Mucosa of rectum (tissue), 2 donors: ENCODE measurements around the gene PTH1R.

Source experiments
- H3K27ac ChIP-seq, 2 donors: one replicate each; pipeline ENCODE4 v1.7.0; 2013; ENCODE audit warnings: inconsistent platforms in 2 of 2, low read depth in 2 of 2, low read length in 2 of 2
- H3K27me3 ChIP-seq, 2 donors: one replicate each; pipeline ENCODE4 v1.7.0; 2013; ENCODE audit warnings: low read length in 2 of 2; ENCODE audit not compliant: control insufficient read depth in 2 of 2, insufficient read depth in 2 of 2
- H3K36me3 ChIP-seq, 2 donors: one replicate each; pipeline ENCODE4 v1.7.0; 2013; ENCODE audit warnings: low read length in 2 of 2; ENCODE audit not compliant: control insufficient read depth in 2 of 2, insufficient read depth in 2 of 2
- H3K4me1 ChIP-seq, 2 donors: one replicate each; pipeline ENCODE4 v1.7.0; 2013; ENCODE audit warnings: low read length in 2 of 2, mild to moderate bottlenecking in 1 of 2; ENCODE audit not compliant: control insufficient read depth in 2 of 2, insufficient read depth in 2 of 2
- H3K4me3 ChIP-seq, 2 donors: one replicate each; pipeline ENCODE4 v1.7.0; 2013; ENCODE audit warnings: low read length in 2 of 2
- H3K9ac ChIP-seq, 2 donors: one replicate each; pipeline ENCODE4 v1.7.0; 2013; ENCODE audit warnings: low read length in 2 of 2, low read depth in 1 of 2, mild to moderate bottlenecking in 1 of 2
- H3K9me3 ChIP-seq, 2 donors: one replicate each; pipeline ENCODE4 v1.7.0; 2013; ENCODE audit warnings: low read length in 2 of 2; ENCODE audit not compliant: control insufficient read depth in 2 of 2
- donor health status: healthy.
- donor health status: Normal muscosa, but diverticular disease.

PTH1R gene

GRCh38 chr3:46849686-46850467 lies 27.6 kb upstream of the PTH1R start:
- Histone ChIP-seq H3K36me3 (no peaks in the 10 kb centered on the region), H3K27ac (no peak overlapping the region), H3K9ac (no peak overlapping the region), H3K4me1 (peaks cover 5 to 12% of the 10 kb centered on the region in 2 donors), H3K27me3 (peaks cover 0 to 2% of the 10 kb centered on the region in 2 donors), H3K9me3 (no peaks in the 10 kb centered on the region), H3K4me3 (no peak overlapping the region)

GRCh38 chr3:46850468-46850779 lies 27.1 kb upstream of the PTH1R start:
- H3K36me3 ChIP-seq, result no peaks in the 10 kb centered on the region
- no peak overlapping the region for H3K9ac ChIP-seq
- no peak overlapping the region for H3K4me3 ChIP-seq
- no peak overlapping the region for H3K27ac ChIP-seq
- no peaks in the 10 kb centered on the region for H3K9me3 ChIP-seq
- no peaks in the 10 kb centered on the region for H3K27me3 ChIP-seq
- H3K4me1 ChIP-seq, result peaks cover 5 to 9% of the 10 kb centered on the region in 2 donors

GRCh38 chr3:46851364-46852333 lies 25.9 kb upstream of the PTH1R start:
- no peak overlapping the region for H3K9ac ChIP-seq
- H3K27ac ChIP-seq, result no peak overlapping the region
- no peaks in the 10 kb centered on the region for H3K36me3 ChIP-seq
- H3K27me3 ChIP-seq, result no peaks in the 10 kb centered on the region
- H3K4me1 ChIP-seq, result peaks cover under 1% of the 10 kb centered on the region in 2 donors
- no peaks in the 10 kb centered on the region for H3K9me3 ChIP-seq
- no peak overlapping the region for H3K4me3 ChIP-seq

- Histone ChIP-seq H3K36me3 (no peaks in the 10 kb centered on the region), H3K27me3 (no peaks in the 10 kb centered on the region)
Measured at GRCh38 chr3:46852334-46852720, 25.2 kb upstream of the PTH1R start.

GRCh38 chr3:46852839-46853355 lies 24.6 kb upstream of the PTH1R start:
- no peaks in the 10 kb centered on the region for H3K9me3 ChIP-seq
- no peak overlapping the region for H3K27ac ChIP-seq
- no peak overlapping the region for H3K9ac ChIP-seq

More at GRCh38 chr3:46852334-46852720, 25.2 kb upstream of the PTH1R start:
- Histone ChIP-seq H3K4me3 (no peak overlapping the region), H3K27ac (no peak overlapping the region), H3K9ac (no peak overlapping the region), H3K9me3 (no peaks in the 10 kb centered on the region), H3K4me1 (no peaks in the 10 kb centered on the region)

GRCh38 chr3:46853441-46854415 lies 23.8 kb upstream of the PTH1R start:
- no peak overlapping the region for H3K4me3 ChIP-seq
- H3K36me3 ChIP-seq, result no peaks in the 10 kb centered on the region
- no peaks in the 10 kb centered on the region for H3K27me3 ChIP-seq
- no peaks in the 10 kb centered on the region for H3K9me3 ChIP-seq
- no peaks in the 10 kb centered on the region for H3K4me1 ChIP-seq
- H3K27ac ChIP-seq, result no peak overlapping the region
- no peak overlapping the region for H3K9ac ChIP-seq

More at GRCh38 chr3:46852839-46853355, 24.6 kb upstream of the PTH1R start:
- Histone ChIP-seq H3K4me1 (no peaks in the 10 kb centered on the region), H3K4me3 (no peak overlapping the region), H3K36me3 (no peaks in the 10 kb centered on the region), H3K27me3 (no peaks in the 10 kb centered on the region)

- Histone ChIP-seq H3K4me3 (no peak overlapping the region), H3K9ac (no peak overlapping the region), H3K27ac (no peak overlapping the region), H3K4me1 (no peaks in the 10 kb centered on the region), H3K27me3 (no peaks in the 10 kb centered on the region), H3K9me3 (no peaks in the 10 kb centered on the region), H3K36me3 (no peaks in the 10 kb centered on the region)
Measured at GRCh38 chr3:46854555-46854991, 22.9 kb upstream of the PTH1R start.

GRCh38 chr3:46856576-46857471 lies 20.7 kb upstream of the PTH1R start:
- Histone ChIP-seq H3K27me3 (no peaks in the 10 kb centered on the region), H3K9ac (no peak overlapping the region), H3K27ac (no peak overlapping the region), H3K4me3 (no peak overlapping the region), H3K4me1 (no peaks in the 10 kb centered on the region), H3K9me3 (no peaks in the 10 kb centered on the region), H3K36me3 (no peaks in the 10 kb centered on the region)
